AG04450 (cell line): Measurements from ENCODE around the gene ENTREP3. TPM values are rescaled to one million over a fixed set of nuclear protein-coding genes. Genes with fewer than 3 reads are reported as not detected.
"Not testable (repeated sequence)": the region's sequence is repeated elsewhere in the genome, so short reads cannot be mapped to it uniquely, and the experiment has no call there.

Experiments used
- CTCF ChIA-PET: fragments of 300-600, 350-600 bp; formaldehyde crosslinking; extraction: SDS; loops from one replicate; lab custom pipeline; 2022; ENCODE audit warnings: antibody characterized with exemption, inconsistent platforms; lab: Charles Lee
- POLR2A ChIA-PET: fragments of 350-600 bp; formaldehyde crosslinking; extraction: SDS; loops from one replicate; lab custom pipeline; 2021; ENCODE audit warnings: antibody characterized with exemption, inconsistent platforms; lab: Yijun Ruan, JAX
- DNase-seq: peaks from one replicate; pipeline ENCODE4 v3.0.0-alpha.2; 2011; ENCODE audit warnings: low read depth, low spot score
- H3K27ac ChIP-seq: one replicate; pipeline ENCODE4 v1.5.1; 2012; ENCODE audit warnings: low read depth, low read length, control low read depth
- H3K27me3 ChIP-seq: one replicate; pipeline ENCODE4 v1.6.0; 2012; ENCODE audit warnings: low read length; ENCODE audit not compliant: control insufficient read depth, insufficient read depth
- H3K4me3 ChIP-seq: 2 replicates; pipeline ENCODE4 v1.5.1; 2011; ENCODE audit warnings: mild to moderate bottlenecking, low read depth, low read length, control low read depth
- H3K9me3 ChIP-seq: 2 replicates; pipeline ENCODE4 v1.5.1; 2012; ENCODE audit warnings: low read length; ENCODE audit not compliant: control insufficient read depth, insufficient read depth
- polyA plus RNA-seq: library from polyadenylated mRNA; depleted of rRNA; stranded (reverse); fragments of >200 nt; gene quantifications from 2 replicates; pipeline ENCODE4 v1.2.3, GENCODE V29; 2011
- TF ChIP-seq, protein P1 (sequence below): IDR thresholded peaks from 2 replicates; pipeline ENCODE4 v1.5.1; 2011; ENCODE audit warnings: low read depth, low read length, control low read depth, inconsistent platforms

Gene ENTREP3
- polyA plus RNA-seq, 1 experiment: 10.2 TPM

DNA sequence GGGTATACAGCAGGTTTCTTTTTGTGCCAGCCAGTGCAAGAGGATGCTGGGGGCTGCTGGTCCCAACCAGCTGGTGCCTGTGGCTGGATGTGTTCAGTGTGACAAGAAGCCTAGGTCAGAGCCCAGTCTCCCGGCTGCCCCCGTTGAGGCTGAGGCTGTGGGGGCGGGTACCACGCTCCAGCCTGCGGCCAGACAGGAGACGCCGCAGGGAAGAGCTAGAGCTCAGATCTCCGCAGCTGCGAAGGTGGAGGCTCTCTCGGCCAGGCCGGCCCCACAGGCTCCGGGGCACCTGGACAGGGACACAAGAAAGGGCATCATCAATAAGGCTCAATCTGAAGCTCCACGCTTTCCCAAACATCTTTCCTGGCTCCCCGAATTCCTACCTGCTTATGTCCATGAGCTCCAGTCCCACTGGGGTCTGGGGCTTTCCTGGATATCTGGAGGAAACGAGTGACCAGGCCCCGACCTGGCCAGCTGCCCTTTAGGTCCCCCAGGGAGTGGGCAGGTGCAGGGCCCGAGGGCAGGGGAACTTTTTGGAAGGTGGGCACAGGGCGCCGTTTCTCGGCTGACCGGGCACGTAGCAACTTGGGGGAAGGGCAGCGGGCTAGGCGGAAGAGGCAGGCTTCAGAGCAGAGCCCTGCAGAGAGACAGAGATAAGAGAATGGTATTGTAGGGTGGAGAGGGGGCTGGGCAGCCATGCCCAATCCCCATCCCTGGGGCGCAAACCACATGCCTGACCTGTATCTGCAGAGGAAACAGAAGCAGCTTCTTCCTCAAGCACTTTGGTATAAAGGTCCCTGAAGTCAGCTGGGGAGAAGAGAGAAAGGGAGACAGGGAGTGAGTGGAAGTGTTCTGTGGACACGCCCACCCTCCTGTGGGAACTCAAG is 7.4 kb downstream of the ENTREP3 start:
- TF ChIP-seq, protein P1, sequence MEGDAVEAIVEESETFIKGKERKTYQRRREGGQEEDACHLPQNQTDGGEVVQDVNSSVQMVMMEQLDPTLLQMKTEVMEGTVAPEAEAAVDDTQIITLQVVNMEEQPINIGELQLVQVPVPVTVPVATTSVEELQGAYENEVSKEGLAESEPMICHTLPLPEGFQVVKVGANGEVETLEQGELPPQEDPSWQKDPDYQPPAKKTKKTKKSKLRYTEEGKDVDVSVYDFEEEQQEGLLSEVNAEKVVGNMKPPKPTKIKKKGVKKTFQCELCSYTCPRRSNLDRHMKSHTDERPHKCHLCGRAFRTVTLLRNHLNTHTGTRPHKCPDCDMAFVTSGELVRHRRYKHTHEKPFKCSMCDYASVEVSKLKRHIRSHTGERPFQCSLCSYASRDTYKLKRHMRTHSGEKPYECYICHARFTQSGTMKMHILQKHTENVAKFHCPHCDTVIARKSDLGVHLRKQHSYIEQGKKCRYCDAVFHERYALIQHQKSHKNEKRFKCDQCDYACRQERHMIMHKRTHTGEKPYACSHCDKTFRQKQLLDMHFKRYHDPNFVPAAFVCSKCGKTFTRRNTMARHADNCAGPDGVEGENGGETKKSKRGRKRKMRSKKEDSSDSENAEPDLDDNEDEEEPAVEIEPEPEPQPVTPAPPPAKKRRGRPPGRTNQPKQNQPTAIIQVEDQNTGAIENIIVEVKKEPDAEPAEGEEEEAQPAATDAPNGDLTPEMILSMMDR: no peak
- CTCF ChIA-PET: interaction anchor here (1.0 to 5.7 kb wide), 6 partner anchors 8 to 75 kb away, joined by 3 to 62 read pairs (median 4); partner anchors contain the start of genes ENTREP3, MTX1 and THBS3
- no peaks in the 10 kb centered on the region for H3K27me3 ChIP-seq
- POLR2A ChIA-PET: no interaction called here
- no peaks in the 10 kb centered on the region for H3K9me3 ChIP-seq
- H3K27ac ChIP-seq: no peak overlapping the region
- DNase-seq: no peak
- no peak overlapping the region for H3K4me3 ChIP-seq

DNA sequence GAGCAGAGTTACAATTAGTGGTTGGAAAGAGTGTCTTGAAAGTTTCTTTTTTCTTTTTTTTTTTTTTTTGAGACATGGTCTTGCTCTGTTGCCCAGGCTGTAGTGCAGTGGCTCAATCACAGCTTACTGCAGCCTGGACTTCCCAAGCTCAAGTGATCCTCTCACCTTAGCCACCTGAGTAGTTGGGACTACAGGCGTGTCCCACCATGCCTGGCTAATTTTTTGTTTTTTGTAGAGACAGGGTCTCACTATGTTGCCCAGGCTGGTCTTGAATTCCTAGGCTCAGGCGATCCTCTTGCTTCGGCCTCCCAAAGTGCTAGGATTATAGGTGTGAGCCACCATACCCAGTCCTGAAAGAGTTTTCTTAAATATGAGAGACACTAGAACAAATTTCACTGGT is 8.5 kb downstream of the ENTREP3 start:
- H3K4me3 ChIP-seq, H3K9me3 ChIP-seq, H3K27ac ChIP-seq, DNase-seq, H3K27me3 ChIP-seq, POLR2A ChIA-PET: not testable (repeated sequence)
- CTCF ChIA-PET: interaction anchor here (1.0 to 1.3 kb wide), 3 partner anchors 9 to 22 kb away, joined by 3 to 5 read pairs (median 4); partner anchors contain the start of gene ENTREP3

DNA sequence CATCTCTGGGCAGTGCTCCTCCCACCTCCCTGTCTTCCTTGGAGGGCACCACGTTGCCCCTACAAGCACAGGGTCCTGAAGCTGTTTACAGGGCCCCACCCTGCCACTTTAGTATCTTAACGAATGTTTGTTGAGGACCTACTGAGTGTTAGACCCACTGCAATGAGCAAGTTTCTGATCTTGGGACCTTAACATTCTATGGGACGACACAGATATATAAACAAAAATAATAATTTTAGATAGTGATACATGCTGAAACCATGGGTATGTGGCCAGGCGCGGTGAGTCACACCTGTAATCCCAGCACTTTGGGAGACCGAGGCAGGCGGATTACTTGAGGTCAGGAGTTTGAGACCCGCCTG is 10.1 kb downstream of the ENTREP3 start:
- H3K27me3 ChIP-seq: no peaks in the 10 kb centered on the region
- peak overlapping the region; percentile 72 for H3K4me3 ChIP-seq
- TF ChIP-seq, protein P1: no peak
- H3K9me3 ChIP-seq: no peaks in the 10 kb centered on the region
- DNase-seq: no peak
- H3K27ac ChIP-seq: peak overlapping the region; percentile 82
- POLR2A ChIA-PET: interaction anchor here (0.6 to 1.9 kb wide), 3 partner anchors 17 to 38 kb away, joined by 4 to 11 read pairs (median 6); partner anchors contain the start of genes CLK2, SCAMP3 and THBS3
- CTCF ChIA-PET: interaction anchor here (1.0 kb wide), 1 partner anchor 11 kb away, joined by 3 read pairs; no protein-coding TSS in a partner anchor

DNA sequence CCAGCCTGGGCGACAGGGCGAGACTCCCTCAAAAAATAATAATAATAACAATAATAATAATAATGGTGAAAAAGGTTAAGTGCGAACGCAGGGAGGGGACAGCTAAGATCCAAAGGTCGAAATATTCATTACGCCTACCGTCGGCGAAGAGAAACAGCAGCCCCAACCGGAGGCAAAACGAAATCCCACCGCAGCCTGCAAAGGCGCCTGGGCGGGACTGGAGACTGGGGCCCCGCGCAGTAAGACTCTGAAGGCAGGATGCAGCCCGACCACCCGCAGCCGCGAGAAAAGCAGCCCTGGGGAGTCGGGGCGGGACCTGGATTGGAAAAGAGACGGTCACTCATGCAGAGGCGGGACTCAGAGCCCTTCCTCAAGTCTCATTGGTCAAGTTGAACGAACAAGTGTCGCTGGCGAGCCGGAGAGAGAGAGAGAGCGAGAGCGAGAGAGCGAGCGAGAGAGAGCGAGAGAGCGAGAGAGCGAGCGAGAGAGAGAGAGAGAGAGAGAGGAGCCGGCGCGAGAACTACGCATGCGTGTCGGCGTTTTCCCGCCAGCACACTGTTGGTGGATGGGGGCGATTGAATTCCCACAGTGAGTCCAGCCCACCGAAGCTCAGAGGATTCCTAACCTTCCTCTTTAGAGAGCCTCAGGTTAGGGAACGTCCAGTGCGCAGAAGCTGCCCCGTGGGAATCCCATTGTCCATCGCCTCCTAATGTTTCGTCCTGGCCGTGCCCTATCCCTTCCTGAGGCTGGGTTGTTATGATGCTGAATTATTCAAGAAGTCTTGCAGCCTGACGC is 10.7 kb downstream of the ENTREP3 start:
- DNase-seq: peak; percentile 99
- POLR2A ChIA-PET: interaction anchor here (0.6 to 1.9 kb wide), 6 partner anchors 18 to 50 kb away, joined by 3 to 11 read pairs (median 5); partner anchors contain the start of genes CLK2, SCAMP3 and THBS3
- peak overlapping the region; percentile 86 for H3K27ac ChIP-seq

More for the DNA sequence above, 10.7 kb downstream of the ENTREP3 start:
- Histone ChIP-seq H3K27me3 (no peaks in the 10 kb centered on the region), H3K9me3 (no peaks in the 10 kb centered on the region), H3K4me3 (peak overlapping the region; percentile 72)
- TF ChIP-seq, protein P1: peak; percentile 35; the same call in 1 of the 2 replicates
- CTCF ChIA-PET: interaction anchor here (0.7 to 1.4 kb wide), 5 partner anchors 12 to 72 kb away, joined by 3 to 4 read pairs (median 3); partner anchors contain the start of gene KRTCAP2
